Measurements from ENCODE around the gene RHOJ. TPM values are rescaled to one million over a fixed set of nuclear protein-coding genes. Genes with fewer than 3 reads are reported as not detected.

The RHOJ gene
- total and polyA plus RNA-seq, 9 of the 15 experiments (the other 6 are each of a cell fraction or from before 2014, with no cell fraction given): not detected

DNA sequence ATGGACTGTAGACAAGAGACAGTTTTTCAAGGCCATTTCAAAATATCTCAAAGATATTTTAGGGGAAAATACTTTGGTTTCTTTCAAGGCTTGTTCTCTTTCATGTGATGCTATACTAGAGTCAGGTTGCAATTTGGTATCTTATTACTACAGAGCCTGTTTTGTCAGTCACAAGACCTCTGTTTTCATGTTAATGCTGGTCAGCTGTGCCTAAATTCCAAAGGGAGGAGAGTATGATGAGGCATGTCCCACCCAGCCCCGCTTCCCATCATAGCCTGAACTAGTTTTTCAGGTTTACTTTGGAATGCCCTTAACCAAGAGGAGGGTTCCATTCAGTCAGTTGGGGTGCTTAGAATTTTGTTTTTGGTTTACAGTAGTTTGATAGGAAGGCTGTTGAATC lies 61.9 kb downstream of the RHOJ start:
- intact Hi-C loops (cut with micrococcal nuclease): no loop called here
- Histone ChIP-seq H3K27me3 (ENCODE audit: control insufficient read depth in 2 of 2, insufficient read depth in 2 of 2, low read length in 2 of 2) (no peaks in the 10 kb centered on the region), H3K4me3 (no peak overlapping the region), H3K36me3 (ENCODE audit: control insufficient read depth, insufficient read depth, low read length) (no peaks in the 10 kb centered on the region), H2AFZ (ENCODE audit: low read depth, low read length) (no peak overlapping the region), H3K9me3 (replicated peaks; ENCODE audit: control insufficient read depth, insufficient read depth, low read depth, low read length) (no peaks in the 10 kb centered on the region), H3K4me2 (ENCODE audit: insufficient read depth, low read length) (no peak overlapping the region), H3K4me1 (replicated peaks in 1 of 2; ENCODE audit: control insufficient read depth in 2 of 2, insufficient read depth in 2 of 2, low read length in 2 of 2) (no peaks in the 10 kb centered on the region), H4K20me1 (replicated peaks; ENCODE audit: control insufficient read depth, insufficient read depth, low read length) (no peaks in the 10 kb centered on the region), H3K27ac (ENCODE audit: extremely low read depth, low read depth, low read length) (no peak overlapping the region), H3K9ac (ENCODE audit: insufficient read depth in 1 of 2, low read depth in 2 of 2, low read length in 2 of 2) (no peak overlapping the region), H3K9me1 (ENCODE audit: control insufficient read depth, insufficient read depth, low read length) (no peaks in the 10 kb centered on the region), H3K79me2 (ENCODE audit: control insufficient read depth, insufficient read depth, low read length) (no peaks in the 10 kb centered on the region)
- ChIA-PET CTCF (ENCODE audit: low intra/inter-chr PET ratio) (no interaction called here), POLR2A (no interaction called here)
- FAIRE-seq (no peak), DNase-seq (ENCODE audit: extremely low read depth in 1 of 4, low spot score in 3 of 4) (no peak), ATAC-seq (no peak)
- WGBS (ENCODE audit: insufficient coverage, low coverage, missing lambda C conversion rate): 0% methylated on average over 1 of the region's 1 CpG
- TF ChIP-seq, protein P1, sequence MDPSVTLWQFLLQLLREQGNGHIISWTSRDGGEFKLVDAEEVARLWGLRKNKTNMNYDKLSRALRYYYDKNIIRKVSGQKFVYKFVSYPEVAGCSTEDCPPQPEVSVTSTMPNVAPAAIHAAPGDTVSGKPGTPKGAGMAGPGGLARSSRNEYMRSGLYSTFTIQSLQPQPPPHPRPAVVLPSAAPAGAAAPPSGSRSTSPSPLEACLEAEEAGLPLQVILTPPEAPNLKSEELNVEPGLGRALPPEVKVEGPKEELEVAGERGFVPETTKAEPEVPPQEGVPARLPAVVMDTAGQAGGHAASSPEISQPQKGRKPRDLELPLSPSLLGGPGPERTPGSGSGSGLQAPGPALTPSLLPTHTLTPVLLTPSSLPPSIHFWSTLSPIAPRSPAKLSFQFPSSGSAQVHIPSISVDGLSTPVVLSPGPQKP (CRISPR knock-in tag; IDR thresholded peaks at IDR 0.05): no peak
- TF ChIP-seq, protein P2, sequence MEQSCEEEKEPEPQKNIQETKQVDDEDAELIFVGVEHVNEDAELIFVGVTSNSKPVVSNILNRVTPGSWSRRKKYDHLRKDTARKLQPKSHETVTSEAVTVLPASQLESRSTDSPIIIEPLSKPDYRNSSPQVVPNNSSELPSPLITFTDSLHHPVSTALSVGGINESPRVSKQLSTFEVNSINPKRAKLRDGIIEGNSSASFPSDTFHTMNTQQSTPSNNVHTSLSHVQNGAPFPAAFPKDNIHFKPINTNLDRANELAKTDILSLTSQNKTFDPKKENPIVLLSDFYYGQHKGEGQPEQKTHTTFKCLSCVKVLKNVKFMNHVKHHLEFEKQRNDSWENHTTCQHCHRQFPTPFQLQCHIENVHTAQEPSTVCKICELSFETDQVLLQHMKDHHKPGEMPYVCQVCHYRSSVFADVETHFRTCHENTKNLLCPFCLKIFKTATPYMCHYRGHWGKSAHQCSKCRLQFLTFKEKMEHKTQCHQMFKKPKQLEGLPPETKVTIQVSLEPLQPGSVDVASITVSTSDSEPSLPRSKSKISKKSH (CRISPR knock-in tag; IDR thresholded peaks at IDR 0.05): no peak
- TF ChIP-seq HNRNPK (IDR thresholded peaks at IDR 0.05; ENCODE audit: low read depth, low read length, poor library complexity, severe bottlenecking) (no peak), ZBTB7A (IDR thresholded peaks at IDR 0.05; ENCODE audit: borderline replicate concordance, control insufficient read depth, low read depth, low read length) (no peak), CBX8 (IDR thresholded peaks at IDR 0.05; ENCODE audit: borderline replicate concordance, extremely low read depth, low read depth, low read length, poor library complexity, severe bottlenecking) (no peak)
- TF ChIP-seq, protein P3, sequence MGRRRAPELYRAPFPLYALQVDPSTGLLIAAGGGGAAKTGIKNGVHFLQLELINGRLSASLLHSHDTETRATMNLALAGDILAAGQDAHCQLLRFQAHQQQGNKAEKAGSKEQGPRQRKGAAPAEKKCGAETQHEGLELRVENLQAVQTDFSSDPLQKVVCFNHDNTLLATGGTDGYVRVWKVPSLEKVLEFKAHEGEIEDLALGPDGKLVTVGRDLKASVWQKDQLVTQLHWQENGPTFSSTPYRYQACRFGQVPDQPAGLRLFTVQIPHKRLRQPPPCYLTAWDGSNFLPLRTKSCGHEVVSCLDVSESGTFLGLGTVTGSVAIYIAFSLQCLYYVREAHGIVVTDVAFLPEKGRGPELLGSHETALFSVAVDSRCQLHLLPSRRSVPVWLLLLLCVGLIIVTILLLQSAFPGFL (CRISPR knock-in tag; IDR thresholded peaks at IDR 0.05): no peak
- in situ Hi-C loops (cut with MboI): no loop called here
- no TSS peak for BruUV-seq (replicated peaks)
